Mesenchymal stem cell (in vitro differentiated cells and primary cell): Measurements from ENCODE around the gene AFDN.

ENCODE experiments used
- DNase-seq: peaks from one replicate; pipeline ENCODE4 v3.0.0-alpha.2; 2013
- H2AFZ ChIP-seq: one replicate; pipeline ENCODE4 v1.6.1; 2013; ENCODE audit warnings: low read depth, mild to moderate bottlenecking, control low read depth, inconsistent platforms, low read length, moderate library complexity
- H2AK5ac ChIP-seq: 2 replicates; pipeline ENCODE4 v1.6.1; 2013; ENCODE audit warnings: low read length, moderate library complexity, mild to moderate bottlenecking, inconsistent platforms; ENCODE audit not compliant: severe bottlenecking
- H2BK120ac ChIP-seq: one replicate; pipeline ENCODE4 v1.6.1; 2013; ENCODE audit warnings: low read depth, mild to moderate bottlenecking, inconsistent platforms, low read length, moderate library complexity
- H2BK12ac ChIP-seq, 2 experiments: one replicate each; pipeline ENCODE4 v1.6.1; 2013; ENCODE audit warnings: inconsistent platforms in 2 of 2, low read length in 2 of 2, mild to moderate bottlenecking in 2 of 2, moderate library complexity in 2 of 2, control low read depth in 1 of 2
- H2BK15ac ChIP-seq: one replicate; pipeline ENCODE4 v1.6.1; 2013; ENCODE audit warnings: mild to moderate bottlenecking, low read depth, inconsistent platforms; ENCODE audit not compliant: poor library complexity, severe bottlenecking
- H2BK5ac ChIP-seq: 2 replicates; pipeline ENCODE4 v1.6.1; 2013; ENCODE audit warnings: low read depth, mild to moderate bottlenecking, low read length, control low read depth, inconsistent platforms; ENCODE audit not compliant: poor library complexity, severe bottlenecking
- H3K14ac ChIP-seq, 2 experiments: one replicate each; pipeline ENCODE4 v1.6.1; 2013; ENCODE audit warnings: inconsistent platforms in 2 of 2, low read length in 2 of 2, control low read depth in 1 of 2, mild to moderate bottlenecking in 1 of 2, moderate library complexity in 1 of 2
- H3K18ac ChIP-seq, 2 experiments: one replicate each; pipeline ENCODE4 v1.6.1; 2013; ENCODE audit warnings: inconsistent platforms in 2 of 2, low read length in 2 of 2, control low read depth in 1 of 2, low read depth in 1 of 2, mild to moderate bottlenecking in 1 of 2
- H3K23ac ChIP-seq, 2 experiments: one replicate each; pipeline ENCODE4 v1.6.1; 2013; ENCODE audit warnings: inconsistent platforms in 2 of 2, low read length in 2 of 2, mild to moderate bottlenecking in 2 of 2, moderate library complexity in 2 of 2, control low read depth in 1 of 2
- H3K27ac ChIP-seq: 2 replicates; pipeline ENCODE4 v1.5.1; 2013; ENCODE audit warnings: mild to moderate bottlenecking, moderate library complexity, low read length, control low read depth, inconsistent platforms; ENCODE audit not compliant: poor library complexity, severe bottlenecking
- H3K27me3 ChIP-seq, 2 experiments: 2 replicates each; pipeline versions ENCODE4 v1.6.1 to v1.7.0; 2013; ENCODE audit warnings: low read length in 2 of 2, mild to moderate bottlenecking in 2 of 2, moderate library complexity in 2 of 2, control low read depth in 1 of 2, inconsistent platforms in 1 of 2; ENCODE audit not compliant: control insufficient read depth in 1 of 2, insufficient read depth in 1 of 2
- H3K36me3 ChIP-seq, 2 experiments: 2 replicates each; pipeline versions ENCODE4 v1.6.1 to v1.7.0; 2013; ENCODE audit warnings: low read length in 2 of 2, control low read depth in 1 of 2, inconsistent platforms in 1 of 2, low read depth in 1 of 2, mild to moderate bottlenecking in 1 of 2; ENCODE audit not compliant: insufficient read depth in 2 of 2, control insufficient read depth in 1 of 2
- H3K4ac ChIP-seq, 2 experiments: one replicate each; pipeline ENCODE4 v1.6.1; 2013; ENCODE audit warnings: inconsistent platforms in 2 of 2, low read length in 2 of 2, mild to moderate bottlenecking in 2 of 2, moderate library complexity in 2 of 2, control low read depth in 1 of 2, low read depth in 1 of 2
- H3K4me1 ChIP-seq: 2 replicates; pipeline ENCODE4 v1.6.1; 2013; ENCODE audit warnings: low read depth, low read length, control low read depth; ENCODE audit not compliant: control insufficient read depth, insufficient read depth
- H3K4me2 ChIP-seq: 2 replicates; pipeline ENCODE4 v1.6.1; 2013; ENCODE audit warnings: low read length, mild to moderate bottlenecking, inconsistent platforms; ENCODE audit not compliant: poor library complexity, severe bottlenecking
- H3K4me3 ChIP-seq, 2 experiments: 2 replicates each; pipeline versions ENCODE4 v1.5.1 to v1.7.0; 2013; ENCODE audit warnings: low read length in 2 of 2, mild to moderate bottlenecking in 2 of 2, control low read depth in 1 of 2, low read depth in 1 of 2; ENCODE audit not compliant: insufficient read depth in 1 of 2
- H3K79me1 ChIP-seq: replicated peaks from 2 replicates; pipeline ENCODE4 v1.6.1; 2013; ENCODE audit warnings: mild to moderate bottlenecking, control low read depth, low read length, inconsistent platforms; ENCODE audit not compliant: poor library complexity, severe bottlenecking
- H3K9ac ChIP-seq: 2 replicates; pipeline ENCODE4 v1.7.0; 2013; ENCODE audit warnings: mild to moderate bottlenecking, low read length, moderate library complexity
- H3K9me3 ChIP-seq: 2 replicates; pipeline ENCODE4 v1.7.0; 2013; ENCODE audit warnings: mild to moderate bottlenecking, low read length; ENCODE audit not compliant: control insufficient read depth
- H4K8ac ChIP-seq: one replicate; pipeline ENCODE4 v1.6.1; 2013; ENCODE audit warnings: inconsistent platforms, mild to moderate bottlenecking, low read length, moderate library complexity
- H4K91ac ChIP-seq: one replicate; pipeline ENCODE4 v1.6.1; 2013; ENCODE audit warnings: mild to moderate bottlenecking, low read length, inconsistent platforms
- WGBS: methylation state at CpG from one replicate; pipeline ENCODE4 v1.1.7; 2013; ENCODE audit warnings: mixed read lengths; 5-methylcytosine and 5-hydroxymethylcytosine counted together

The AFDN gene

DNA sequence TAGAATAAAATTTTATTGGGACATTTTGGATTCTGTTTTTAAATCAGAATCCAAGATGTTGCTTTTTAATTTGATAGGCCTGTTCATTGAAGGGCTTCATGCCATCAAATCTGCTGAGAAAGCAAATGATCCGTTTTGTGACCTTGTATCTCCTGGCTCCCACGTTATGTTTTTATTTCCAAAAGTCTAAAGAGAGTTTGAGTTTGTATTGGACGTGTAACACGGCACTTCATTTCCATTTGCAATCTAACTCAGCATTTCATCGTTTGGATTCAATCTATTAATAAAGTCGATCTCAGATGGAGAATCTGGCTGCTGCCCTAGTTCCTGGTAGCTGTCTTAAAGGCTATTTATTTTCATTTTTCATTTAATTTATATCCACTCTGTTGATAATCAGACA, 187.7 kb downstream of the AFDN start:
- no peaks in the 10 kb centered on the region for H3K36me3 ChIP-seq
- peaks cover 67% of the 10 kb centered on the region for H3K9me3 ChIP-seq
- no peak overlapping the region for H3K4me3 ChIP-seq
- H3K4me2 ChIP-seq = no peak overlapping the region
- H4K8ac ChIP-seq = no peak overlapping the region
- H2BK15ac ChIP-seq = no peak overlapping the region
- no peak overlapping the region for H2BK5ac ChIP-seq
- H3K27me3 ChIP-seq = peaks cover 0 to 16% of the 10 kb centered on the region in 2 experiments
- H3K23ac ChIP-seq = no peak overlapping the region
- no peak overlapping the region for H3K14ac ChIP-seq
- no peak overlapping the region for H2AFZ ChIP-seq
- no peaks in the 10 kb centered on the region for H3K4me1 ChIP-seq
- WGBS = 96% methylated on average over 5 of the region's 6 CpGs
- no peak overlapping the region for H3K4ac ChIP-seq
- no peak overlapping the region for H3K9ac ChIP-seq
- no peak overlapping the region for H2BK12ac ChIP-seq
- H2AK5ac ChIP-seq = no peak overlapping the region
- H3K18ac ChIP-seq = no peak overlapping the region
- DNase-seq = no peak
- no peak overlapping the region for H3K27ac ChIP-seq
- no peaks in the 10 kb centered on the region for H3K79me1 ChIP-seq
- H2BK120ac ChIP-seq = no peak overlapping the region
- H4K91ac ChIP-seq = no peak overlapping the region

DNA sequence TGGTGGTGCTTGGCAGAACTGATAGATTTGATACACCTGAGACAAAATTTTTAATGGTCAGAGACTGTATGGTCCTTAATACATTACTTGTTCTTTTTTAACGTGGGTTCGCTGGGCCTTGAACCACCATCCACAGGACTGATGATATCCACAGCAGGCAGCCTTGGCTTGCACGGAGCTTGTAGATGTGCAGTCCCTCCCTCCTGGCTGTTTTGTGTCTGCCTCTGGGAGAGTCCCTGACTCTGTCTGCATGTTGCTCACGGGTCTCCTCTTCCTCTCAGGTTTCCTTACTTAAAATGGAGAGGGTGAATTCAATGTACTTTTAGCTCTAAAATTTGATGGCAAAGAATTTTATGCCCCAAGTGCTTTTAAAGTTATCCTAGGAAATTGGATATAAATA, 188.3 kb downstream of the AFDN start:
- WGBS = 98% methylated on average over 3 of the region's 4 CpGs
- no peak for DNase-seq
- peaks cover 63% of the 10 kb centered on the region for H3K9me3 ChIP-seq

DNA sequence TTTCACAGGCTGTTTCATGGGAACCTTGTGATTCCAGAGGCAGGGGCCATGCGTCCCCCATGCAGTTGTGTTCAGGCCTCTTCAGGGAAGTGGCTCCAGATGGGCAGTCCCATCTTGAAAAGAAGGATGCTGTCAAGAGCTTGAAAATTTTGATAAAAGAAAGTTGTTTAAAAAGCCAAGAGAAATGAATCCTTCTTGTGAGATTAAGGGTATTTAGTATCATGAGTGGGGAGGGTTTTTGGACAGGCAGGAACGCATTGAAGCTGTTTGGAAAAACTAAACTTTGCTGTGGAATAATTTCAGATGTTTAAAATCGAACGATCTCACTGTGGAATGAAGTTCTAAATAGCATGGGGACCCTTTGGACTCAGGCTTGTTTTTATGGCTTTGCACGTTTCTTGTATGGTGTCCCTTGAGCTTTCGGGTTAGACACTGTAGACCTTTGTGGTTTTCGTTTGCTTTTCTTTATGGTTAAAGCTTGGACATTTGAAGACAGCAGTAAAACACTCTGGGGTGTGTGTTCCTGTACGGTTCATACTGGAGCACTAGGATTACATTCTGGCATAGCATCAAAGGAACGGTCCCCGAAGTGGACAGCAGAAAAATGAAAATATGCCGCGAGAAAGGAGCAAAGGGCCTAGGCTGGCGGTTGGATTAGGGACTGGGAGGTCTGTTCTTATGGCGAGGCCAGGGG, 188.9 kb downstream of the AFDN start:
- Histone ChIP-seq H3K9me3 (peaks cover 56% of the 10 kb centered on the region), H3K4me1 (no peaks in the 10 kb centered on the region), H4K91ac (no peak overlapping the region), H3K4ac (no peak overlapping the region), H3K23ac (no peak overlapping the region), H3K4me2 (no peak overlapping the region), H3K4me3 (no peak overlapping the region), H3K79me1 (no peaks in the 10 kb centered on the region), H3K14ac (no peak overlapping the region), H2AFZ (no peak overlapping the region), H4K8ac (no peak overlapping the region), H3K9ac (no peak overlapping the region), H2BK5ac (no peak overlapping the region), H2BK15ac (peak overlapping the region; percentile 12), H3K27me3 (peaks cover 0 to 16% of the 10 kb centered on the region in 2 experiments), H3K36me3 (no peaks in the 10 kb centered on the region), H2BK120ac (no peak overlapping the region), H3K18ac (peak overlapping the region in 1 of 2 experiments; percentile 48), H3K27ac (no peak overlapping the region), H2AK5ac (no peak overlapping the region), H2BK12ac (peak overlapping the region in 1 of 2 experiments; percentile 51)
- WGBS = 85% methylated on average over 14 of the region's 14 CpGs
- DNase-seq = no peak

More for the DNA sequence above, 188.3 kb downstream of the AFDN start:
- H3K23ac ChIP-seq = no peak overlapping the region
- H3K79me1 ChIP-seq = no peaks in the 10 kb centered on the region
- no peak overlapping the region for H3K18ac ChIP-seq
- H3K14ac ChIP-seq = no peak overlapping the region
- H2AK5ac ChIP-seq = no peak overlapping the region
- H4K8ac ChIP-seq = no peak overlapping the region
- no peak overlapping the region for H3K4me2 ChIP-seq
- H2BK5ac ChIP-seq = no peak overlapping the region
- H3K4ac ChIP-seq = no peak overlapping the region
- no peaks in the 10 kb centered on the region for H3K36me3 ChIP-seq
- H3K27me3 ChIP-seq = peaks cover 0 to 16% of the 10 kb centered on the region in 2 experiments
- no peak overlapping the region for H2AFZ ChIP-seq
- H3K4me1 ChIP-seq = no peaks in the 10 kb centered on the region
- H3K4me3 ChIP-seq = no peak overlapping the region
- no peak overlapping the region for H4K91ac ChIP-seq
- no peak overlapping the region for H2BK15ac ChIP-seq
- H3K27ac ChIP-seq = no peak overlapping the region
- no peak overlapping the region for H2BK12ac ChIP-seq
- H3K9ac ChIP-seq = no peak overlapping the region
- no peak overlapping the region for H2BK120ac ChIP-seq

DNA sequence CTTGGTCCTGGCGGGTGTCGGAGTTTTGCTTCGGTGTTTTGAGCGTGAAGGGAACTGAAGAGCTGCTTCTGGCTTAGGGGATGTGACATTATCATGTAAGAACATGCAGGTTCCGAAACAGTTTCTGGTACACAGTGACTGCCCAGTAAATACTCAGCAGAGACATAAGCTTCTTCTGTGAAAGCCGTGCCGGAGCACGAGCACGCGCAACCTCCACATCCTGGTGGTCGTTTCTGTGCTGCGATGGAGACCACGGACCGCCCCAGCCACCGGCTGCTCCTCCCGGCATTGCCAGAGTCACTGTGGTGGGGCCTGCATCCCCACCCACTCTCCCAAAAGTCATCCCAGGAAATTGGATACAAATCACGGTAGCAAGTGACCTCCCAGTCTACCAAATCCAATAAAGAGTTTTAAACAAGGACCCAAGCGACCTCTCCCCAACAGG, 189.5 kb downstream of the AFDN start:
- H3K18ac ChIP-seq = peak overlapping the region; percentile 3 to 48
- no peak overlapping the region for H2BK120ac ChIP-seq
- H2BK12ac ChIP-seq = no peak overlapping the region
- no peak overlapping the region for H4K91ac ChIP-seq
- H3K4me3 ChIP-seq = no peak overlapping the region
- no peak overlapping the region for H3K9ac ChIP-seq
- no peaks in the 10 kb centered on the region for H3K79me1 ChIP-seq
- H3K36me3 ChIP-seq = no peaks in the 10 kb centered on the region
- peaks cover 0 to 16% of the 10 kb centered on the region in 2 experiments for H3K27me3 ChIP-seq
- H3K27ac ChIP-seq = no peak overlapping the region
- DNase-seq = no peak
- no peak overlapping the region for H2BK15ac ChIP-seq
- no peak overlapping the region for H3K4ac ChIP-seq
- no peak overlapping the region for H2AK5ac ChIP-seq
- peaks cover 51% of the 10 kb centered on the region for H3K9me3 ChIP-seq
- no peak overlapping the region for H3K4me2 ChIP-seq
- H3K23ac ChIP-seq = no peak overlapping the region
- no peak overlapping the region for H3K14ac ChIP-seq
- 94% methylated on average over 16 of the region's 18 CpGs for WGBS
- H2BK5ac ChIP-seq = no peak overlapping the region
- no peak overlapping the region for H2AFZ ChIP-seq
- no peaks in the 10 kb centered on the region for H3K4me1 ChIP-seq
- H4K8ac ChIP-seq = peak overlapping the region; percentile 47
